H9 (cell line): ENCODE results near the gene SLCO3A1. TPM values are rescaled to one million over a fixed set of nuclear protein-coding genes. Genes with fewer than 3 reads are reported as not detected.

Experiments used
- DNase-seq: peaks from one replicate; pipeline ENCODE4 v3.0.0-alpha.2; 2017
- H2AFZ ChIP-seq: one replicate; pipeline ENCODE4 v1.6.1; 2013; ENCODE audit warnings: mild to moderate bottlenecking, low read length, control low read depth, moderate library complexity
- H2AK5ac ChIP-seq: 2 replicates; pipeline ENCODE4 v1.6.1; 2013; ENCODE audit warnings: low read length, control low read depth, mixed read lengths; ENCODE audit not compliant: insufficient read length
- H2BK120ac ChIP-seq: one replicate; pipeline ENCODE4 v1.6.1; 2013; ENCODE audit warnings: low read depth, mild to moderate bottlenecking, low read length, control low read depth, inconsistent platforms; ENCODE audit not compliant: poor library complexity, severe bottlenecking
- H2BK12ac ChIP-seq: 2 replicates; pipeline ENCODE4 v1.6.1; 2013; ENCODE audit warnings: low read length, control low read depth, mixed read lengths, low read depth; ENCODE audit not compliant: insufficient read length
- H2BK15ac ChIP-seq: 2 replicates; pipeline ENCODE4 v1.6.1; 2013; ENCODE audit warnings: low read depth, low read length, control low read depth
- H2BK20ac ChIP-seq: one replicate; pipeline ENCODE4 v1.6.1; 2013; ENCODE audit warnings: low read depth, mild to moderate bottlenecking, low read length, control low read depth, inconsistent platforms; ENCODE audit not compliant: poor library complexity, severe bottlenecking
- H2BK5ac ChIP-seq: 2 replicates; pipeline ENCODE4 v1.6.1; 2013; ENCODE audit warnings: low read length, control low read depth, mixed read lengths; ENCODE audit not compliant: insufficient read length
- H3K14ac ChIP-seq: 2 replicates; pipeline ENCODE4 v1.6.1; 2013; ENCODE audit warnings: low read length, control low read depth; ENCODE audit not compliant: insufficient read depth
- H3K18ac ChIP-seq: 2 replicates; pipeline ENCODE4 v1.6.1; 2013; ENCODE audit warnings: low read depth, mild to moderate bottlenecking, mixed read lengths, low read length, control low read depth; ENCODE audit not compliant: insufficient read length
- H3K23ac ChIP-seq: 2 replicates; pipeline ENCODE4 v1.6.1; 2013; ENCODE audit warnings: low read length, control low read depth, mixed read lengths, low read depth; ENCODE audit not compliant: insufficient read length
- H3K23me2 ChIP-seq: 2 replicates; pipeline ENCODE4 v1.6.1; 2013; ENCODE audit warnings: low read depth, mild to moderate bottlenecking, mixed read lengths, low read length, control low read depth; ENCODE audit not compliant: insufficient read length, poor library complexity, severe bottlenecking
- H3K27ac ChIP-seq: 2 replicates; pipeline ENCODE4 v1.5.1; 2013; ENCODE audit warnings: low read length, control low read depth, mixed read lengths, low read depth; ENCODE audit not compliant: insufficient read length
- H3K27me3 ChIP-seq: 2 replicates; pipeline ENCODE4 v1.6.1; 2013; ENCODE audit warnings: low read length, control low read depth, inconsistent platforms; ENCODE audit not compliant: insufficient read depth
- H3K4ac ChIP-seq: 2 replicates; pipeline ENCODE4 v1.6.1; 2013; ENCODE audit warnings: low read depth, mild to moderate bottlenecking, control low read depth, inconsistent platforms, low read length, moderate library complexity
- H3K4me1 ChIP-seq: 2 replicates; pipeline ENCODE4 v1.6.1; 2013; ENCODE audit warnings: low read length, control low read depth, inconsistent platforms; ENCODE audit not compliant: insufficient read depth
- H3K4me2 ChIP-seq: 2 replicates; pipeline ENCODE4 v1.6.1; 2013; ENCODE audit warnings: low read length, control low read depth, mixed read lengths; ENCODE audit not compliant: insufficient read length, insufficient read depth
- H3K56ac ChIP-seq: 2 replicates; pipeline ENCODE4 v1.6.1; 2013; ENCODE audit warnings: low read depth, mild to moderate bottlenecking, mixed read lengths, low read length, control low read depth; ENCODE audit not compliant: insufficient read length
- H3K79me1 ChIP-seq: 2 replicates; pipeline ENCODE4 v1.6.1; 2013; ENCODE audit warnings: low read depth, mild to moderate bottlenecking, moderate library complexity, low read length, control low read depth, inconsistent platforms; ENCODE audit not compliant: insufficient read depth, poor library complexity, severe bottlenecking
- H3K79me2 ChIP-seq: 2 replicates; pipeline ENCODE4 v1.6.1; 2013; ENCODE audit warnings: low read length, control low read depth, inconsistent platforms; ENCODE audit not compliant: insufficient read depth
- H3K9ac ChIP-seq: 2 replicates; pipeline ENCODE4 v1.6.1; 2013; ENCODE audit warnings: low read length, control low read depth, mixed read lengths; ENCODE audit not compliant: insufficient read length; ENCODE audit errors: extremely low read depth
- H3K9me3 ChIP-seq: one replicate; pipeline ENCODE4 v1.6.1; 2013; ENCODE audit warnings: low read depth, low read length, inconsistent platforms; ENCODE audit not compliant: control insufficient read depth
- H3T11ph ChIP-seq: one replicate; pipeline ENCODE4 v1.6.1; 2013; ENCODE audit warnings: mild to moderate bottlenecking, low read length, control low read depth, inconsistent platforms
- H4K20me1 ChIP-seq: one replicate; pipeline ENCODE4 v1.6.1; 2013; ENCODE audit not compliant: control insufficient read depth, insufficient read length, insufficient read depth
- H4K5ac ChIP-seq: 2 replicates; pipeline ENCODE4 v1.6.1; 2013; ENCODE audit warnings: low read depth, mild to moderate bottlenecking, mixed read lengths, low read length, control low read depth; ENCODE audit not compliant: insufficient read length
- H4K8ac ChIP-seq: replicated peaks from 2 replicates; pipeline ENCODE4 v1.6.1; 2013; ENCODE audit warnings: low read length, control low read depth, mixed read lengths, low read depth; ENCODE audit not compliant: insufficient read length
- H4K91ac ChIP-seq: 2 replicates; pipeline ENCODE4 v1.6.1; 2013; ENCODE audit warnings: low read depth, mild to moderate bottlenecking, moderate library complexity, mixed read lengths, low read length, control low read depth; ENCODE audit not compliant: insufficient read length
- H3K27ac Mint-ChIP-seq, 3 experiments: 2 replicates in 2 of 3; 3 replicates in 1 of 3; pipeline ENCODE4 v1.8.0; 2020 to 2021; ENCODE audit warnings: mixed read lengths in 3 of 3, mild to moderate bottlenecking in 1 of 3, moderate library complexity in 1 of 3
- H3K27me3 Mint-ChIP-seq: 2 replicates; pipeline ENCODE4 v1.8.0; 2021; ENCODE audit warnings: low read depth, mild to moderate bottlenecking, moderate library complexity, mixed read lengths
- H3K36me3 Mint-ChIP-seq, 3 experiments: 2 replicates in 2 of 3; 3 replicates in 1 of 3; pipeline ENCODE4 v1.8.0; 2020 to 2021; ENCODE audit warnings: low read depth in 3 of 3, mixed read lengths in 3 of 3; ENCODE audit not compliant: insufficient read depth in 1 of 3
- H3K4me1 Mint-ChIP-seq, 2 experiments: 2 replicates each; pipeline ENCODE4 v1.8.0; 2020; ENCODE audit warnings: mixed read lengths in 2 of 2
- H3K4me3 Mint-ChIP-seq, 2 experiments: 2 replicates in 1 of 2; 3 replicates in 1 of 2; pipeline ENCODE4 v1.8.0; 2020 to 2021; ENCODE audit warnings: mild to moderate bottlenecking in 2 of 2, mixed read lengths in 2 of 2, moderate library complexity in 1 of 2
- H3K9me3 Mint-ChIP-seq, 2 experiments: 2 replicates in 1 of 2; 3 replicates in 1 of 2; pipeline ENCODE4 v1.8.0; 2020; ENCODE audit warnings: mild to moderate bottlenecking in 2 of 2, mixed read lengths in 2 of 2, moderate library complexity in 1 of 2
- CTCF ChIP-seq: fragments of 200-600 bp; sonication (generic); conservative IDR thresholded peaks from 3 replicates; pipeline ENCODE4 v1.8.0; 2021; ENCODE audit warnings: antibody characterized with exemption, mild to moderate bottlenecking
- WGBS: extraction: QIAGEN DNeasy Blood & Tissue Kit; methylation state at CpG from one replicate; pipeline ENCODE4 v1.1.7; 2013; ENCODE audit warnings: missing lambda C conversion rate, low lambda C conversion rate, mixed read lengths; ENCODE audit not compliant: insufficient read length; ENCODE audit errors: extremely low coverage; 5-methylcytosine and 5-hydroxymethylcytosine counted together
- total RNA-seq: library from RNA; stranded (reverse); gene quantifications from 2 replicates; pipeline ENCODE4 v1.2.1, GENCODE V29; 2021

Gene SLCO3A1
- total RNA-seq, 1 experiment from 2014 or later: 9.4 TPM

- Histone ChIP-seq H3K27ac (no peak overlapping the region), H3K56ac (no peak overlapping the region), H3K79me1 (no peaks in the 10 kb centered on the region), H3K4ac (no peak overlapping the region), H3K23ac (no peak overlapping the region), H4K91ac (no peak overlapping the region), H3K4me1 (peaks cover 10% of the 10 kb centered on the region), H2AFZ (no peak overlapping the region), H4K5ac (no peak overlapping the region), H4K8ac (no peak overlapping the region), H2AK5ac (no peak overlapping the region), H3K27me3 (no peaks in the 10 kb centered on the region; the same call in 1 of the 2 replicates), H3K23me2 (no peaks in the 10 kb centered on the region), H3K14ac (no peak overlapping the region; the same call in 1 of the 2 replicates), H3K79me2 (no peaks in the 10 kb centered on the region), H2BK5ac (no peak overlapping the region), H3K9ac (no peak overlapping the region), H2BK12ac (no peak overlapping the region), H2BK20ac (no peak overlapping the region), H3K9me3 (no peaks in the 10 kb centered on the region), H2BK15ac (no peak overlapping the region), H4K20me1 (no peaks in the 10 kb centered on the region), H3T11ph (no peak overlapping the region), H2BK120ac (no peak overlapping the region), H3K4me2 (no peak overlapping the region), H3K18ac (no peak overlapping the region)
- Mint-ChIP-seq H3K4me3 (peak overlapping the region in 1 of 2 experiments; percentile 33; a peak in 1 of 5 replicates), H3K36me3 (no peaks in the 10 kb centered on the region; a peak in 1 of 7 replicates), H3K9me3 (no peaks in the 10 kb centered on the region), H3K27ac (peak overlapping the region; percentile 35 to 93 (median 55); a peak in 6 of 7 replicates), H3K4me1 (peaks cover 39 to 42% of the 10 kb centered on the region in 2 experiments), H3K27me3 (peaks cover 4% of the 10 kb centered on the region; the same call in 1 of the 2 replicates)
- TF ChIP-seq CTCF: no peak
- no CpG with 5 or more reads among the region's 7 CpGs for WGBS
- no peak for DNase-seq
Measured at GRCh38 chr15:92166029-92166428, 312.5 kb downstream of the SLCO3A1 start.
